Activated CD4-positive, CD25-positive, alpha-beta regulatory T cell (primary cell): Measurements from ENCODE around the gene FUNDC1.
A peak's percentile ranks its signal among the peaks of the same experiment; 100 is the strongest.
"Not testable (repeated sequence)": the region's sequence is repeated elsewhere in the genome, so short reads cannot be mapped to it uniquely, and the experiment has no call there.

Experiments used
- DNase-seq, 4 experiments: peaks; one replicate each; lab custom pipeline; 2025; lab: John Stamatoyannopoulos, UW

The FUNDC1 gene, protein sequence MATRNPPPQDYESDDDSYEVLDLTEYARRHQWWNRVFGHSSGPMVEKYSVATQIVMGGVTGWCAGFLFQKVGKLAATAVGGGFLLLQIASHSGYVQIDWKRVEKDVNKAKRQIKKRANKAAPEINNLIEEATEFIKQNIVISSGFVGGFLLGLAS

GRCh38 chrX:44542567-44543325 lies at the start of gene FUNDC1:
Gene FUNDC1, minus strand, starts transcription at chrX:44542859. Its CDS starts 27 bp downstream, at chrX:44542832.
- DNase-seq = peak; percentile 60 to 78 (median 76)

DNA sequence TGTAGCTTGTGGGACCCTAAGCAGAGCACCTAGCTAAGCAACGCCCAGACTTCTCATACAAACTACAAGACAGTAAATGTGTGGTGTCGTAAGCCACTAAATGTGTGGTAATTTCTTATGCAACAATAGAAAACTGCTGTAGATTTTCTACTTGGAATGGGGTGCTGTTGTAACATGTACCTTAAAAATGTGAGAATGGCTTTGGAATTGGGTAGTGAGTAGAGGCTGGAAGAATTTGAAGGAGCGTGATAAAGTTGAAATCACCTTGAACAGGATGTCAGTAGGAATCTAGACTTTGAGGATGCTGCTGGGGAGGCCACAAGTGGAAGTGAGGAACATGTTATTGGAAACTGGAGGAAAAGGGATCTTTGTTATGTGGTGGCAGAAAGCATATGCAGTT lies 43.2 kb upstream of the FUNDC1 start:
- DNase-seq = no peak

- DNase-seq = no peak
These were observed 37.8 kb upstream of the FUNDC1 start for GRCh38 chrX:44580466-44580865.

GRCh38 chrX:44572340-44572938 lies 29.8 kb upstream of the FUNDC1 start:
- no peak for DNase-seq

- no peak for DNase-seq
These were observed 27.9 kb upstream of the FUNDC1 start for GRCh38 chrX:44570522-44570921.

- no peak for DNase-seq
These were observed 26.5 kb upstream of the FUNDC1 start for GRCh38 chrX:44569122-44569521.

- DNase-seq = no peak
These were observed 25.5 kb upstream of the FUNDC1 start for GRCh38 chrX:44568196-44568595.

DNA sequence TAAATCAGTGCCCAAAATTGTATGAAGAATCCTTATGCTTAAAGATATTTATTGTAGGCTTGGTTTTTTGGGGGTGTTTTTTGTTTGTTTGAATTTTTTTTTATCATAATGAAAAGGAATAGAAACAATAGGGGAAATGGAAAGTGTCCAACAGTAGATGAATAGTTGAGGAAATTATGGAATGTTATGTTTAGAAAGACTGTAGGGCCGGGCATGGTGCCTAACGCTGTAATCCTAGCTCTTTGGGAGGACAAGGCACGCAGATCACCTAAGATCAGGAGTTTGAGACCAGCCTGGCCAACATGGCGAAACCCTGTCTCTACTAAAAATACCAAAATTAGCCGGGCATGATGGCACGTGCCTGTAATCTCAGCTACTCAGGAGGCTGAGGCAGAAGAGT lies 19.2 kb upstream of the FUNDC1 start:
- DNase-seq = not testable (repeated sequence)

DNA sequence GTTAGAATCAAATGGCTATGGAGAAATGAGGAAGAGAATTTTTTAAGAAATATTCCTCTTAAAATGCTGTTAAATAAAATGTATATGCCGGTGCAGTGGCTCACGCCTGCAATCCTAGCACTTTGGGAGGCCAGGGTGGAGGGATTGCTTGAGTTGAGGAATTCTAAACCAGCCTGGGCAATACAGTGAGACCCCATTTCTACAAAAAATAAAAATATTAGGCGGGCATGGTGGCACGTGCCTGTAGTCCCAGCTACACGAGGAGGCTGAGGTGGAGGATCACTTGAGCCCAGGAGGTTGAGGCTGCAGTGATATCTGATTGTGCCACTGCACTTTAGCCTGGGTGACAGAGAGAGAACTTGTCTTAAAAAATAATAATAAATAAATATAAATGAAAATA lies 7.9 kb upstream of the FUNDC1 start:
- DNase-seq = no peak

GRCh38 chrX:44545454-44545853 lies 2.8 kb upstream of the FUNDC1 start:
- DNase-seq = not testable (repeated sequence)

- DNase-seq = no peak
These were observed 1.4 kb upstream of the FUNDC1 start for GRCh38 chrX:44544036-44544435.

- DNase-seq = no peak
These were observed 6.5 kb downstream of the FUNDC1 start for GRCh38 chrX:44536198-44536597.

GRCh38 chrX:44529310-44529709 lies 13.3 kb downstream of the FUNDC1 start:
- DNase-seq = no peak

GRCh38 chrX:44514272-44514671 lies 28.4 kb downstream of the FUNDC1 start:
- no peak for DNase-seq

DNA sequence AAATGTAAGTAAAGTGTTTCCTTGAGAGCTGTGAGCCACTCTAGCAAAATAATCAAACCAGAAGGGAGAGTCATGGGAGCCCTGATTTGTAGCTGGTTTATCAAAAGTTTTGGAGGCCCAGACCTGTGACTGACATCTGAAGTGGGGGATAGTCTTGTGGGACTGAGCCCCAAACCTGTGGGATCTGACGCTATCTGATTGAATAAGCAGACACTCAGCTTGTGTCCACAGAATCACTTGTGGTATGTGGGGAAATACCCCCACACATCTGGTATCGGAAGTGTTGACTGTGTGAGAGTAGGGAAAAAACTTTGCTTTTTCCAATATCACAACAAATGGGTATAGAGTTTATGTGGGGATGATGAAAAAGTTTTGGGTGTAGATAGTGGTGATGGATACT lies 35.4 kb downstream of the FUNDC1 start:
- DNase-seq = no peak

DNA sequence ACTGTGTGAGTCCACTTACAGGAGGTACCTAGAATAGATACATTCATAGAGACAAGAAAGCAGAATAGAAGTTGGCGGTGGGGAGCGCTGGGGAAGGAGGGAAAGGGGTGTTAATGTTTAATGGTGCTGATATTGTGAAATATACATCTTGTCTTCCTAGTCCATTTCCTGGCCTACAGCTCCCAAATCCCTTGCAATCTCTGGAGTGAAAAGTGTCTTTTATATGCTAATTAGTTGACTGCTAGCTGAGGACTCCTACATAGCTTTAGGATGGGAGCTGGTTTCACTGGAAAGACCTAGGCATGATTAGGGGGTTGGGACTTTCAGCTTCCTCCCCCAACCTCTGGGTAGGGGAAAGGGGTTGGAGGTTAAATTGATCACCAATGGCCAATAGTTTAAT lies 36.0 kb downstream of the FUNDC1 start:
- no peak for DNase-seq

DNA sequence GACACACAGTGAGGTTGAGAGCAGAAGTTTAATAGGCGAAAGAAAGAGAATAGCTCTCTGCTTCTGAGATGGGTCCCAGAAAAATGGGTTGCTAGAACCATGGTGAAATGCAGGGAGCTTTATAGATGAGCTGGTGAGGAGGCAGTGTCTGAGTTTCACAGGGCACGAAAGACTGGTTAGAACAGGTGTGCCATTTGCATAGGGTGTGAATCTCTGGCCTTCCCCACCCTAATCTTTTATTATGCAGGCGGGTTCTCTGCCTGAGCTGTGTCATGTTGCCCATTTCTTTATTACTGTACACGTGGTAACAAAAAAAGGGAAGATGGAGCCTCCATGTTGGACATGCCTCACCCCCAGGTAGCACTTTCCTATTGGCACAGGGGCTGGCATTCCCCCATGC lies 39.1 kb downstream of the FUNDC1 start:
- DNase-seq = no peak

GRCh38 chrX:44495091-44495490 lies 47.6 kb downstream of the FUNDC1 start:
- DNase-seq = no peak

DNA sequence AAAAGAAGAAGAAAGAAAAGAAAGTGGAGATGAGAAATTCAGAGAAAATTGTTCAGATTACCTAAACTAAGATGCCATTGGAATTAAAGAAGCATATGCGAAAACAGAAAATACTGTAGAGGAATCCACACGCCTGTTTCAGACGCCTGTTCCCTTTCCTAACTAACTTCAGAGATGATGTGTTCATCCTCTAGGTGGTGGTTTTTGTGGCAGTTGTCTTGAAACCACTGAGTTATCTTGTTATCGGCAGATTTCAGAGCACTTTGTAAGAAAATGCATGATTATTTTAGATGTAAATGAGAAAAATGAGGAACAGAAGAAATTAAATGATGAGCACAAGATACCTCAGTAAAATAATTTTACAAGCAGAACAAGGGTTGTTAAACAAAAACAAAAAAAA lies 48.3 kb downstream of the FUNDC1 start:
- no peak for DNase-seq

DNA sequence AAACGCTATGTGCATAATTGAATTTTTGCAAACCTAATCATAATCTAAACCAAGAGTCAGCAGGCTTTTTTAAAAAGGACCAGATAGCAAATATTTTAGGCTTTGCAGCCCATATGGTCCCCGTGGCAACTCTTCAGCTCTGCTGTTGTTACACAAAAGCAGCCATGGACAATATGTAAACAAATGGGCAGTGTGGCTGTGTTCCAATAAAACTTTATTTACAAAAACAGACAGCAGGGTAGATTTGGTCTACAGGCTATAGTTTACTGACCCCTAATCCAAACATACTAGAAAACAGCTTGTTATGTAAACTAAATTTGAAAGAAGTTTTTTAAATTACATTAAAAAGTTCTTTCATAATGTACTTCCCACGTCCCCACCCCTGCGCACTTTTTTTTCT lies 53.1 kb downstream of the FUNDC1 start:
- no peak for DNase-seq

DNA sequence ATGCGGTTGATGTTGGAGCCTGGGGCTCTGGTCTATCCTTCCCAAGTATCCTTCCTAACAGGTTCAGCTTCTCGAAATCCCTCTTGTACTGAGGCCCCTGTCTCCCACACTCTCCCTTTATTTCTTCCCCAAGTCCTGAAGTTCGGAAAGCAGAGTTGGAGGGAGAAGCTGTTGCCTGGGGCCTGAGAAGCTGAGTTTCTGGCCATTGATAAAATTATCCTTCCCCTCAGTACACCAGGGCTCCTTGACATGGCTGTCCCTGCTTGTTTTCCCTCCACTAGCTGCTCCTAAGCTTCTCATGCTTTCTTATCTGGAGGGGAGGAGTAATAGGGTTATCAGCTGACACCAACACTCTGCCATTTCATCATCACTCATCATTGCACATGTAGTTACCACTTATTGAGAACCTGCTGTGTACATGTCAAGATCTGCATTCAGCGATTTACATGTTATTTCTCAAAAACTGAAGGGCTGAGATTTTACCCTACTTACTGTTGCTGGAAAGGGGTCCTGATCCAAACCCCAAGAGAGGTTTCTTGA lies 58.0 kb downstream of the FUNDC1 start:
- no peak for DNase-seq

GRCh38 chrX:44483965-44484606 lies 58.6 kb downstream of the FUNDC1 start:
- DNase-seq = no peak

DNA sequence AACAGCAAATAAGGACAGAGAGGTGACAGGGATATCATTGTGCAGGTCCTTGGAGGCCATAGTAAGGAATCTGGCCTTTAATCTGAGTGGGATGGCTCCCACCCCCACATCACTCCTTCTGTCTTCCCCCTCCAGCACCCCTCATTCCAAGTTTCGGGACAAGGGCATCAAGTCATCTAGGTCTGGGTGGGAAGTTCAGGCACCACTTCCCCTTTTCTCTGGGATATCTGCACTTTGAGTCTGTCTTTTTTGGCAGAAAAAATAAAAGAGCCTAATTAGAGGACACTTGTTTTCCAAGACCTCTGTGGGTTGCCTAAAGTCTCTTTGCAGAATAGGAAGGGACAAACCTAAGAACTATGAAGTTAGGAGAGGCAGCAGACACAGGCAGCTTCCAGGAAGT lies 60.1 kb downstream of the FUNDC1 start:
- DNase-seq = no peak
